22Rv1 (cell line): ENCODE measurements around the gene MFGE8.

Experiments
- H3K27ac ChIP-seq: fragments of 450-650 bp; 2 replicates; pipeline ENCODE4 v1.5.1; 2017
- ZFX ChIP-seq: fragments of 450-650 bp; IDR thresholded peaks from 2 replicates; pipeline ENCODE4 v1.6.1; 2017; ENCODE audit warnings: antibody characterized with exemption, borderline replicate concordance
- TF ChIP-seq, protein P1 (sequence below): fragments of 450-650 bp; IDR thresholded peaks from 2 replicates; pipeline ENCODE4 v1.5.1; 2017; ENCODE audit warnings: mild to moderate bottlenecking

Gene MFGE8

DNA sequence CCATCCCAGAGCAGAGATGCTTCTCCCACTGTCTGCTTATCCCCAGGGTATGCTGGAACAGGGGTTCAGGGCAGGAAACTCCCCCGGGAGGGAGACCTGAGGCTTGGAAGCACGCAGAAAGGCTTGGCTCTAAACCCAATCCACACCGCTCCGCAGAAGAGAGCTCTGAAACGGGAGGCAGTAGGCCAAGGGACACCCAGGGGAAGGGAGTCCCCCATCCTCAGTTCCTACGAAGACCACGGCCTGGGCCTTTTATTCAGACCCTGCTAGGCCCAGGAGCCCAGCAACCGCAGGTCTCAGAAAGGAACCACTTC lies 16.1 kb downstream of the MFGE8 start:
- TF ChIP-seq, protein P1, sequence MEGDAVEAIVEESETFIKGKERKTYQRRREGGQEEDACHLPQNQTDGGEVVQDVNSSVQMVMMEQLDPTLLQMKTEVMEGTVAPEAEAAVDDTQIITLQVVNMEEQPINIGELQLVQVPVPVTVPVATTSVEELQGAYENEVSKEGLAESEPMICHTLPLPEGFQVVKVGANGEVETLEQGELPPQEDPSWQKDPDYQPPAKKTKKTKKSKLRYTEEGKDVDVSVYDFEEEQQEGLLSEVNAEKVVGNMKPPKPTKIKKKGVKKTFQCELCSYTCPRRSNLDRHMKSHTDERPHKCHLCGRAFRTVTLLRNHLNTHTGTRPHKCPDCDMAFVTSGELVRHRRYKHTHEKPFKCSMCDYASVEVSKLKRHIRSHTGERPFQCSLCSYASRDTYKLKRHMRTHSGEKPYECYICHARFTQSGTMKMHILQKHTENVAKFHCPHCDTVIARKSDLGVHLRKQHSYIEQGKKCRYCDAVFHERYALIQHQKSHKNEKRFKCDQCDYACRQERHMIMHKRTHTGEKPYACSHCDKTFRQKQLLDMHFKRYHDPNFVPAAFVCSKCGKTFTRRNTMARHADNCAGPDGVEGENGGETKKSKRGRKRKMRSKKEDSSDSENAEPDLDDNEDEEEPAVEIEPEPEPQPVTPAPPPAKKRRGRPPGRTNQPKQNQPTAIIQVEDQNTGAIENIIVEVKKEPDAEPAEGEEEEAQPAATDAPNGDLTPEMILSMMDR: no peak
- no peak overlapping the region for H3K27ac ChIP-seq

DNA sequence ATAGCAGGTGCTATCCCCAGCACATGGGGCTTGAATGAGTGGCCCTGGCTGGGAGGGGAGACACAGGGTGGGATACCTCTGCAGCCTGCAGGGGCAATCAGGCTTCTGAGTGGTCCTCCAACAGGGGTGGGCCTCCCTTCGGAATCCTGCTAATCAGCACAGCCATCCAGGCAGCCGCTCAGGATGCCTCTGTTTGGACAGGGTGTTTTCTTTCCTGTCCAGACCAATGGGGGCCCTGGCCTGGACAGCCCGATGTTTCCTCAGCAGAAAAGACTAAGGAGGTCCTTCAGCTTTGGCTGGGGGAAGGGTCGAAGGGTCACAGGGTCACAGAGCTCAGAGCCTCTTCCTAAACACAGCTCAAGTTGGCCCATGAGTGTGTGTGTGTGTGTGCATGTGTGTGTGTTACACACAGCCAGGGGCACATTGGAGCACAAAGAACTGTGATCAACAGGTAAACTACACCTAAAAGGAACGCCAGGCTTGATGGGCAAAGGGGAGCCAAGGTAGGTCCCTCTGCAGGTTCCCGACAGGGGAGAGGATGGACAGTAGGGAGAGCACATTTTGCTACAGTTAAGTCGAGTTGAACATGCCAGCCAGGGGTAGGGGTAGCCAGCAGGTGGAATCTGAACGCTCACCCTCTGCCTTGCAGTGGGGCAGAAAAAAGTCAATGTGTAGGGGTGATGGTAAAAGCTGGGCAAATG lies 16.7 kb downstream of the MFGE8 start:
- no peak for TF ChIP-seq ZFX
- TF ChIP-seq, protein P1: no peak
- H3K27ac ChIP-seq: no peak overlapping the region

DNA sequence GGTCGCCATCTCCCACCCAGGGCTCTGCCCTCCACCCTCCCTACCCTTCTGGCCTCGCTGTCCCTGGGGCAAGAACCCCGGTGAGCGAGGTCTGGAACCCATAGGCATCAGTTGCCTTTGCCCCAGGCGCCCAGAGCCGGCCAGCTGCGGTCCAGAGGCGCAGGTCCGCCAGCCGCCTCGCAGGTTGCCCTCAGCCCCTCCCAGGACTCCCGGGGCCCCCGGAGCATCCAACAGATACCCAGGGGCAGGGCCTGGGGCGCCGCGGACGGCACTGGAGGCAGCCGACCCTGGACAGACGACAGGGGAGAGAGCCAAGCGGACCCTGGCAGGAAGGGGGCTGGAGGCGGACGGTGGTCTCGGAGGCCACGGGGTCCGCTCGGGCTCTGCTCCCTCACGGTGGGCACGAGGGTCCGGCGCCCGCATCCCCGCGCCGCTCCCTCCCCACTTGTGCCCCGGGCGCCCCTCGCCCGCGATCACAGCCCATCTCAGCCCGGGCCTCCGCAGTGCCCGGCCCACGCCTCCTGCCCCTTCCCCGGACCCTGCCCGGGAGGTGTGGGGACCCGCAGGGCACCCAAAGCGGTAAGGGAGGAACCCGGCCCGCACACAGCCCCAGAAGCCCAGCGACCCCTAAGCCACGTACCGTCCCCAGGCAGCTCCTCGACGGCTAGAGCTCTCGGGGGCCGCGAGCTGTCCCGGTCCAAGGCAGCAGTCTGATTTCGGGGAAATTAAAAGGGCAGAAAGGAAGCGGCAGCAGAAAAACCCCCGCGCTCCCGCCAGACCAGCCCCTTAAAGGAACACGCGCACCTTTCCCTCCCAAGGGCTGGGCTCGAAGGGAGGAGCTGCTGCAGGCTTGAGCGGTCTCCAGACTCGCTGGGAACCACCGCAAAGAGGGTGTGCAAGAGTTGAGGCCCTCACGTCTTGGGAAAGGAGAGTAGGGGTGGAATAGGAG lies 18.1 kb downstream of the MFGE8 start, which contains the start of gene HAPLN3:
HAPLN3 (minus strand) TSS at position 726 of the 949 bp plus-strand sequence. CDS start 8,246 bp downstream, outside the sequence.
- no peak within 1 kb of the TSS for H3K27ac ChIP-seq
- TF ChIP-seq ZFX: no peak
- TF ChIP-seq, protein P1: no peak

DNA sequence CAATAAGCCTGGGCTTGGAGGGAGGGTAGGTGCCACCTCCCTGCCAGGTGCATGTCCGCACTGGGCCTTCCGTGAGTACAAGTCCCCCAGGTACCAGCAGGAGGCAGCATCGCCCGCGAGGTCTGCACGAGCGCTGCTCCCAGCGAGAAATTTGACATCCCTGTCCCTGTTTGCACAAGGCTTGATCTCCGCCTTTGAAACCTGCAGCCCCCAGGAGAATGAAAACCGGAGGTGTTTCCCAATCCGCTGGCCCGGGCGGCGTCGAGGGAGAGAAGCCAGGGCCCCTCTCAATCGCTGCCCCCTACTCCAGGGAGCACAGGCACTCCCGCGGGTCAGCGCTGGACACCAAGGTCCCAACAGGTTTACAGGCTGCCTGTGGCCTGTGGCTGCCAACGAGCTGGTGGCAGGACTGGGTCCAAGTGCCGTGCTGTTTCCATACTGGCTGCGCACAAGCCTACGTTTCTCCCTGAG lies 18.8 kb downstream of the MFGE8 start:
- no peak for TF ChIP-seq ZFX
- TF ChIP-seq, protein P1: peak; percentile 93
- H3K27ac ChIP-seq: no peak overlapping the region

DNA sequence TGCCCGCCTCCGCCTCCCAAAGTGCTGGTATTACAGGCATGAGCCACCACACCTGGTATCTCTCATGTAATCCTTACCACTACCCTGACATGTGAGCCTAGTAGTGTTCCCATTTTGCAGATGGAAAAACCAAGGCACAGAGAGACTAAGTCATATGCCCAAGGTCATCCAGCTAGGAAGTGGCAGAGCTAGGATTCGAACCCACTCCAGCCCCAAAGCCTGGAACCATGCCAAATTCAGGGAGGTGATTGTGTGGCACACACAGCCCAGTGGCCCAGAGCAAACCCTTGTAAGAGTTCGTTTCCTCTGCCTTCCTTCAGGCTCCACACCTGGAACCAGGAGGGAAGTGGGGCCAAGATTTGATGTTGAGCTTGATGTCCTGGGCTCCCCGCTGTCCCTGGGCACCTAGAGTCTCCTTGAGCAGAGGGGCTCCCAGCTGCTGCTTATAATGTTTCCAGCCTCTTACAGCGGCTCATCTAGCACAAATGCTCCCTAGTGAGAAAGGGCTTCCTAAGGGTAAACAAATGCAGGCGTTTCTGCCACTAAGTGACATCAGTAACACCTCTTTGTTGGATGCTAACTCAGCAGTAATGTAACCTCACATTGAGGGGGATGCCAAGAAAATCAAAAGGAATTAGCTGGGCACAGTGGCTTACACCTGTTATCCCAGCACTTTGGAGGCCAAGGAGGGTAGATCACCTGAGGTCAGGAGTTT lies 21.5 kb downstream of the MFGE8 start:
- TF ChIP-seq ZFX: no peak
- TF ChIP-seq, protein P1: no peak
- no peak overlapping the region for H3K27ac ChIP-seq

DNA sequence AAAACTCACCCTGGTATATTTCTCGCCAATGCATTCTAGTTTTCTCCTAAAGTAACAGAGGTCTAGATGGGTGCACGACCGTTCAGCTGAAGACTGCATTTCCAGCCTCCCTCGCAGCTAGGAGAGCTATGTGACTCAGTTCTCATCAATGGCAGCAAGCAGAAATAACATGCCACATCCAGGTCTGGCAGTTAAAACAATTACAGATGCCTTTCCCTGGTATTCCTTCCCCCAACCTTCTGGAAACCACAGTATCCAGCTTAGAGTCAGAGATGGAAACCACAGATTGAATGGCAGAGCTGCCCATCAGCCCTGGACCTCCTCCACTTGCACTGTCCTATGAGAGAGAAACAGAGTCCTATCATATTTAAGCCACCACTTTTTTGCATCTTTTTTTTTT lies 22.7 kb downstream of the MFGE8 start:
- H3K27ac ChIP-seq: no peak overlapping the region
- TF ChIP-seq, protein P1: no peak
- no peak for TF ChIP-seq ZFX
